Measurements from ENCODE around the gene LGALS9. TPM values are rescaled to one million over a fixed set of nuclear protein-coding genes. Genes with fewer than 3 reads are reported as not detected.
"Not testable (repeated sequence)": the region's sequence is repeated elsewhere in the genome, so short reads cannot be mapped to it uniquely, and the experiment has no call there.

LGALS9 gene
- total RNA-seq, 4 donors from 2014 or later, result 36.3 to 172 (median 54.3) TPM

DNA sequence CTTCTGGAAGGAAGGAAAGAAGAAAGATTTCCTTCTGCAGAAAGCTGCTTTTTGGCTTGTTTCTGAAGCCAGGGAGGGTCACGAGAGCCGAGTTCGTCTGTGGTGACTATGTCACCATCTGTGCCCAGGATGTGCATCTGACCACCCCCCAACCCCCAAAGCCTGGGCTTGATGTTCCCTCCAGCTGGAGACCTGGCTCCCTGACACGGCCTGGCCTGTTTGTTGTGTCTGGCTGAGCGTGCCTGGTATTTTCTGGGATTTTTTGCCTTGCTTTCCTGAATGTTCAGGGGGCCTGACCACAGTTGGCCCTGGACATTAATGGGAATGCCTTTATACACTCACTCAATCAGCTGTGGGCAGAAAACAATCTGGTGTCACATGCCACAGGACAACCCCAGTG lies 38.9 kb downstream of the LGALS9 start:
- DNase-seq (ENCODE audit: low spot score) (no peak), ATAC-seq (ENCODE audit: low FRiP score) (no peak)
- TF ChIP-seq, protein P1, sequence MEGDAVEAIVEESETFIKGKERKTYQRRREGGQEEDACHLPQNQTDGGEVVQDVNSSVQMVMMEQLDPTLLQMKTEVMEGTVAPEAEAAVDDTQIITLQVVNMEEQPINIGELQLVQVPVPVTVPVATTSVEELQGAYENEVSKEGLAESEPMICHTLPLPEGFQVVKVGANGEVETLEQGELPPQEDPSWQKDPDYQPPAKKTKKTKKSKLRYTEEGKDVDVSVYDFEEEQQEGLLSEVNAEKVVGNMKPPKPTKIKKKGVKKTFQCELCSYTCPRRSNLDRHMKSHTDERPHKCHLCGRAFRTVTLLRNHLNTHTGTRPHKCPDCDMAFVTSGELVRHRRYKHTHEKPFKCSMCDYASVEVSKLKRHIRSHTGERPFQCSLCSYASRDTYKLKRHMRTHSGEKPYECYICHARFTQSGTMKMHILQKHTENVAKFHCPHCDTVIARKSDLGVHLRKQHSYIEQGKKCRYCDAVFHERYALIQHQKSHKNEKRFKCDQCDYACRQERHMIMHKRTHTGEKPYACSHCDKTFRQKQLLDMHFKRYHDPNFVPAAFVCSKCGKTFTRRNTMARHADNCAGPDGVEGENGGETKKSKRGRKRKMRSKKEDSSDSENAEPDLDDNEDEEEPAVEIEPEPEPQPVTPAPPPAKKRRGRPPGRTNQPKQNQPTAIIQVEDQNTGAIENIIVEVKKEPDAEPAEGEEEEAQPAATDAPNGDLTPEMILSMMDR (IDR thresholded peaks at IDR 0.05), result no peak

DNA sequence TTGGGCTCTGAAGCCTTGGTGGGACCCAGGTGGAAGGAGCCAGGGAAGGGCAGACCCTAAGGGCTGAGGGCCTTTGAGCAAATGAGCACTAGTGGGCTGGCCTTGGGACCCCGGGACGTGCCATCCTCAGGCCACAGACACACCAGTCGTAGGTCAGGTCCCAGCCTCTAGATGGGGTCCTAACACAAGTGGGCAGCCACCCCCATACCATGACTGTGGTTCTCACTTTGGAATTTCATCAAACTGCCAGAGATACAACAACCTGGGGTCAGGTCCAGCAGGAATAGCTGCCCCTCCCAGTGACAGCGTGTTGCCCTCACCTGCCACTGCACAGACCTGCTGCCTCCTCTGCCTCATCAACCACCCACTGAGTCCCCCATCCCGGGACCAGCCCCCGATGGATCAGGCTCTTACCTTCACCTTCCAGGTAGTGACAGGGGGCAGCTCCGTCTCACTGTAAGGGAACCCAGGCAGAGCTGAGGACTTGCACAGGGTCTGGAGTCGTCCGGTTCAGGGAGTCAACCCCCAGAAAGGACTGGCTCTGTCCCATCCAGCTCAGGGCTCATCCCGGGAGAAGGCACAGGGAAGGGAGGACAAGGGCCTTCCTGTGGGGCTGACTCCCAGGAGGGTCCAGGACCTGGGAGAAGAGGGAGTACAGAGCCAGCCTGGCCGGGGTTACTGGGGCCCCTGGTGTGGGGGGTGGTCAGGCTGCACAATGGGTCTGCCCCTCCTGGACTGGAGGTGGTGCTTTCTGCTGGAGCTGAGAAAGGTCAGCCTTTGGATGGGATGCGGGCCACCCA lies 40.0 kb downstream of the LGALS9 start:
- ATAC-seq (ENCODE audit: low FRiP score) (no peak), DNase-seq (ENCODE audit: low spot score) (no peak)
- TF ChIP-seq, protein P1 (IDR thresholded peaks at IDR 0.05), result no peak

DNA sequence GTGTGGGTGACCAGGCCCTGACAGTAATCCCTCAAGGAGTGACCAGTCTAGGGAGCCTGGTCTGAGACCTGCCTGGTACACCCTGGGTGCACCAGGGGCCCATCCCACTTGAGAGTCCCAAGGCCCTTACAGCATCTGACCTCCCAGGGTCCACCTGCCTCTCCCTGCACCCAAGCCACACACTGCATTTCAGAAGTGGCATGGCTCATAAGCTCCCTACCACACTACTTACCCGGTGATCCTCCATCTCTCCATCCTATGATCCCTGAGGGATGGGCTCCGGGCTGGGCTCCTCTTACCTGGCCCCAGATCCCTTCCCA lies 40.6 kb downstream of the LGALS9 start:
- no peak for ATAC-seq (ENCODE audit: low FRiP score)
- no peak for DNase-seq (ENCODE audit: low spot score)
- TF ChIP-seq, protein P1 (IDR thresholded peaks at IDR 0.05), result no peak

DNA sequence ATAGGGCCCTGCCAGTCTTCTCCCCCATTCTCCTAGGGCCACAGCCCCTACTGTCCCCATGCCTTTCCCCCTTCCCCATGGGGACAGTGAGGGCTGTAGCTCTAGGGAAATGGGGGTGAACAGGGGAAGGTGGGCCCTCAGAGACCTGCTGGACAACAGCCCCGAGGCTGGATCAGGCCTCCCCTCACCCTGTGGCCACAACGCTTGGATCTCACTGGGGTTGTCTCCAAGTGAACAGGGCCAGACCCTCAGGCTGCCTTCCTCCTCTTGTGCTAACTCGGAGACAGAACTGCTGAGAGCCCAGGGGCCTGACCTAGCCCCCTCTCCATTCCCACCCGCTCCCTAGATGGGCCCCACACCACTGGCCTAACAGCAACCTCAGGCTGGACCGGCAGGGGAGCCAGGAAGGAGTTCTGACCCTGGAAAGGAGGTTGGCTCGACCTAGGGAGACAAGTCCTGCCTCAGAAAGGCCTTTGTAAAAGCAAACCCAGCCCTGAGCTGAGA lies 41.0 kb downstream of the LGALS9 start:
- not testable (repeated sequence) for DNase-seq (ENCODE audit: low spot score)

DNA sequence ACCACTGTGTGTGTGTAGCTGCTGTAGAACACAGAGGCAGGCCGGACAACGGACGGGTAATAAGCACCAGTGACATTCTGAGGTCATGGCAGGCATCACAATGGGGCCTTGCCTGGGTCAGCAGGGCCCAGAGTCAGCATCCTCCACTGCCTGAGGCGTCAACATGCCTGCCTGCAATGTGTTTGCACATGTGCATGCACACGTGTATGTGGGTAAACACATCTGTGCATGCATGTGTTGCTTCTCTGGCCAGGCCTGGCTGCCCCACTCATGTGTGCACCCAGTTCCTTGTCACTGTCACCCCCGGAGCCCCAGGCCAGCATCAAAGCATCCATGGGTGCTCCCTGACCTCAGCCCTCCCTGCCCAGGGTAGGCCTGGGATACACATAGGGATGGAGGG lies 43.3 kb downstream of the LGALS9 start:
- ATAC-seq (ENCODE audit: low FRiP score), result no peak
- TF ChIP-seq, protein P1 (IDR thresholded peaks at IDR 0.05), result no peak
- DNase-seq (ENCODE audit: low spot score), result no peak

More for the DNA sequence above, 41.0 kb downstream of the LGALS9 start:
- not testable (repeated sequence) for ATAC-seq (ENCODE audit: low FRiP score)

DNA sequence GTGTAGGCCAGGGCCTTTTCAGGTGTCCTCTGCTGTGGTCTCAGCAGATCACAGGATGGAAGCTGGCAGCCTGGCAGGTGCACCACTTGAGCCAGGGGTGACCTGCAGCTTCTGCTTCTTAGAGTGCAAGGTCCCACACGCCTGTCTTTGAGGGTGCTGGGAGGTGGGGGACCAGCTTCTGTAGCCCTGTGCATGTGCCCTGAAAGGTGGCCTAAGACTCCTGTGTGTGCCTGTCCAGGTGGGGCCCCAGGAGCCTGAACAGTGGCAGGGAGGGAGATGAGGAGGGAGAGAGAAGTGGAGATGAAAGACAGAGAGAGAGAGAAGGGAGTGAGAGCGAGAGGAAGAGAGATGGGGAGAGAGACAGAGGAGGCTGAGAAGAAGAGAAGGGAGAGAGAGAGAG lies 46.2 kb downstream of the LGALS9 start:
- DNase-seq (ENCODE audit: low spot score) (no peak), ATAC-seq (ENCODE audit: low FRiP score) (no peak)
- TF ChIP-seq, protein P1 (IDR thresholded peaks at IDR 0.05), result no peak

DNA sequence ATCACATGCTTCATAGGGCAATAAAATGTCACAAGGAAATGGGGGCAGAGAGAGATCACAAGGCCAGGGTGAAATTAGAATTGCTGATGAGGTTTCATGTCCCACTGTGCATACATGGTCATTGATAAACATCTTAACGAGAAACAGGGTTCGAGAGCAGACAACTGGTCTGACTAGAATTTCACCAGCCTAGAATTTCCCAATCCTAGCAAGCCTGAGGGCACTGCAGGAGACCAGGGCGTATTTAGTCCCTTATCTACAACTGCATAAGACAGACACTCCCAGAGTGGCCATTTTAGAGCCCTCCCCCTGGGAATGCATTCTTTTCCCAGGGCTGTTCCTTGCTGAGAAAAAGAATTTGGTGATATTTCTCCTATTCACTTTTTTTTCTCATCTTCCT lies 55.3 kb downstream of the LGALS9 start:
- DNase-seq (ENCODE audit: low spot score); ATAC-seq (ENCODE audit: low FRiP score): not testable (repeated sequence)

DNA sequence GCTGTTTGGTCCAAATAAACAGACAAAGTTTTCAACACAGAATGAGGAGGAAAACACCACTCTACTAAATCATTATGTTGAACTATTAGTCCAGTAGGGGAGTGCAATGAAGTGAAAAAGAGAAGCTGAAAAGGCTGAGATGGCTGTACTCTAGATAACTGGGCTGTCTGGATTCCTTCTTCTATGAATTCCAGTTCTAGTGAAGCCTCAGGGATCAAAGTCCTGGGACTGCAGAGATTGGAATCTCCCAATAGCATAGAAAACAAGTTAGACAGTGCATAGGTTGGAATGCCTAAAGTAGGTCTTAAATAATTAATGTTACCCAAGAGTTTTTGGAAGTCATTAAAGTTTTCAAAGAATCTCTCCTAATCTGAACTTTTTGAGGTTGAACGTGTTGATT lies 59.9 kb downstream of the LGALS9 start:
- ATAC-seq (ENCODE audit: low FRiP score), result no peak

DNA sequence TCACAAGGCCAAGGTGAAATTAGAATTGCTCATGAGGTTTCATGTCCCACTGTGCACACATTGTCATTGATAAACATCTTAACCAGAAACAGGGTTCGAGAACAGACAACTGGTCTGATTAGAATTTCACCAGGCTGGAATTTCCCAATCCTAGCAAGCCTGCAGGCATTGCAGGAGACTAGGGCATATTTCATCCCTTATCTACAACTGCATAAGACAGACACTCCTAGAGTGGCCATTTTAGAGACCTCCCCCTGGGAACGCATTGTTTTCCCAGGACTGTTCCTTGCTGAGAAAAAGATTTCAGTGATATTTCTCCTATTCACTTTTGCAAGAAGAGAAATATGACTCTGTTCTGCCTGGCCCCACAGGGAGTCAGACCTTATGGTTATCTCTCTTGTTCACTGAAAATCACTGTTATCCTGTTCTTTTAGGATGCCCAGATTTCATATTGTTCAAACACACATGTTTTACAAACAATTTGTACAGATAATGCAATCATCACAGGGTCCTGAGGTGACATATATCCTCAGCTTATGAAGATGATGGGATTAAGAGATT lies 64.3 kb downstream of the LGALS9 start:
- DNase-seq (ENCODE audit: low spot score); ATAC-seq (ENCODE audit: low FRiP score): not testable (repeated sequence)

More for the DNA sequence above, 59.9 kb downstream of the LGALS9 start:
- TF ChIP-seq, protein P1 (IDR thresholded peaks at IDR 0.05), result no peak
- no peak for DNase-seq (ENCODE audit: low spot score)
